ENCODE data around the gene RAB40C.

- TF ChIP-seq CTCF (IDR thresholded peaks at IDR 0.05): no peak
- TF ChIP-seq POLR2A (IDR thresholded peaks at IDR 0.05): no peak
These were observed 5.9 kb upstream of the RAB40C start for GRCh38 chr16:583815-584591.

Measured in lower leg skin (tissue), 3 donors.